Measurements from ENCODE around the gene TRIM16.
"Not testable (repeated sequence)": the region's sequence is repeated elsewhere in the genome, so short reads cannot be mapped to it uniquely, and the experiment has no call there.

The TRIM16 gene

GRCh38 chr17:15657868-15658267 is 26.2 kb downstream of the TRIM16 start:
- DNase-seq: no peak

GRCh38 chr17:15654886-15655561 is 29.1 kb downstream of the TRIM16 start:
- DNase-seq: no peak

DNA sequence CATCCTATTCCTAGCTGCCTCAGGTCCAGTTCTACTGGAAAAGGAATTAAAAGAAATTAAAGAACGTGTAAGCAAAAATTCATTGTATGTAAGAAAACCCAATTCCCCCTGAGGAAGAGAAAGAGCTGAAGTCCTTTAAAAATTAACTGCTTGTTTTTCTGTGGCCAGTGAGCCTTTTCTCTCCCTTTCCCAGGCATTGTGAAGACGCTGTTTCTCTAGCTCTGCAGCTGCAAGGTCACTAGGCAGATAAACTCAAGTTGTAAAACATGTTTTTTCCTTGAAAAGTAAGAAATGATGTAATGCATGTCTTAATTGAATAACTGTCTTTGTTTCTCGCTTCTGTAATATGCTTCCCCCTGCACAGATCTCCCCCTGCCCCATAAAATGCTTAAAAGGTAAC is 29.7 kb downstream of the TRIM16 start:
- DNase-seq: not testable (repeated sequence)

- DNase-seq: no peak
Measured at GRCh38 chr17:15652960-15653359, 31.2 kb downstream of the TRIM16 start.

DNA sequence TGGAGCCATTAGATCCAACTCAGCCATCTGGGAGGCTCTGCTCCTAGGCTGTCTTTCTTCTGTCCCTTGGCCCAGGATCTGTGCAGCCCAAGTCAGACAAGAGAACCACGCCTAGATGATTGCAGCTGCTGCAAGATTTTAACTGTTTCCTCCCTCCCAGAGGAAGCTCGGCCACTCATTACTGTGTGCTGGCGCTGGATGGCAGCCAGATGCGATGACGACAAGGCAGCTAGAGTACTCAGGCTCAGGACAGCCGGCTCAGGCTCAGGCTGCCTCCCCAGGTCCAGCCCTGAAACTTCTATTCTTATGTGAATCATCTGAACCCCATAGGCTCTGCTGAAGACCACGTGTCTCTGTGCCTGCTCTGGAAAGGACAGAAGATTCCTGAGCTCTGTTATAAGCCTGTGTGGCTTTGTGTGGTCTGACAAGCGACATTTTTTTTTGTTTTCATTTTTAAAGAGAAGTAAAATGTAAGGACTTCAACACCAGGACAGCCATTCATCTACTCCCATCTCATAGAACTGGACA is 32.5 kb downstream of the TRIM16 start:
- peak; percentile 43 for DNase-seq

DNA sequence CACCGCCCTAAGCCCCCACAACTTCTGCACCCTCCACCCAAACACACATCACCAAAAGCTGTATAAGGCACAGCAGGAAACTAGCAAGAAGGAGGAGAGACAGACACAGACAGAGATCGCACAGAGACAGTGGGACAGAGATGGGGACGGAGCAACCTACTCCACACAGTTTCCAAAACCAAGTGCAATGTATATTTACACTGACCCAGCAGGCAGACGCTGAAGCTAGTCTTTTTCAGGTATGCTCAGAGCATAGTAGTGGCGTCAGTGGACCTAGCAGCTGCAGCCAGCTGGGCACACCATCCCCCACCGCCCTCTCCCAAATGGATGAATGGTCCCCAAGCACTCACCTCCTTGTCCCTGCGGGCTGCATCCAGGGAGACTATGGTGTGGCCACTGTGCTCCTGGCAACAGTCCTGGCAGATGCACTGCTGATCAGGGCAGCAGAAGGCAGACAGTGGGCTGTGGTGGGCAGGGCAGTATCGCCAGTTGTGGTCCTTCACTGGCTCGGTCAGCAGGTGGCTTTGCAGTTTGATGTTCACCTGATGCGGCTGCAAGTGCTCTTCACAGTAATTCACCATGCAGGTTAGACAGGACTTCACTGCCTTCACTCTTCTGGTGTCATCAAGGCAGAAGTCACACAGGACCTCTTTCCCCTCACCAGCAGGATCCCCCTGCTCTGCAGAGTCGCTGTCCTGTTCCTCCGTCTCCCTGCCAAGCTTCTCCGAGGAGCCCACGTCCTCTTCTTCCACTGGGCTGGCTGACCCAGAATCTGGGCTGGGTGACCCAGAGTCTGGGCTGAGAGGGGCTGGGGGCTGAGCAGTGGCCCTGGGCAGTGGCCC is 33.1 kb downstream of the TRIM16 start:
- DNase-seq: no peak

GRCh38 chr17:15649861-15650421 is 34.2 kb downstream of the TRIM16 start:
- no peak for DNase-seq

- DNase-seq: no peak
Measured at GRCh38 chr17:15648386-15648785, 35.7 kb downstream of the TRIM16 start.

- not testable (repeated sequence) for DNase-seq
Measured at GRCh38 chr17:15645942-15646312, 38.2 kb downstream of the TRIM16 start.

DNA sequence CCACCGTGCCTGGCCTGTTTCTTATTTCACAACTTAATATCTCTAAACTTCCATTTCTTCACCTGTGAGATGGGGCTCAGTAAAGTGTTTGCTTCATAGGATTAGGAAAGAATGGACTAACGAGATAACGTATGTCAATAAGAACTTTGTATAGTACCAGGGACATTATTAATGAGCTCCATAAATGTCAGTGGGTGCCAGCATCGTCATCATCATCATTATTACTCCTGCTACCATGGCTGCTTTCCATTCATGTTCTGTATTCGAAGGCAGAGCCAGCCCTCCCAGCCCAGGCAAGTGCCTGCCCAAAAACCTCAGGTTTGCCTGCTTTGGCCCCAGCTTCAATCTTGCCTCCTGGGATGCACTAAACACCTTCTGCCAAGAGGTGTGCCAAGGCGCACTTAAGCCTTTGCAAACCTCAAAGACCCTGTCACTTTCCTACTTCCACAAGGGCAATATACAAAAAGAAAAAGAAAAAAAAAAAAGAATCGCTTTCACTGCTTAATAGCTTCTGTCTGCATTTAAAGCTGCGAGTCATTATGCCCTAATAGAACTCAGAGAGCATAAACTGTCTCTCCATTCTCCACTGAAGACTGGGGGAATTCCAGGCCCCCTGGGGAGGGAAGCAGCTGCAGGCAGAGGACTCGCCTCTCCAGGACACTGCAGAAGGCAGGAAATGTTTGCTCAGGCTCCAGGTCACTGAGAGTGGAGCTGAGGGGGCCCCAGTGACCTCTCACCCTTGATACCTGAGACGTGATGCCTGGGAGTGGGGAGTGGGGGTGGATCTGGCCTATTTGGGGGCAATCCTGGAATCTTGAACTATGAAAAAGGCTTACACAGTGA is 38.8 kb downstream of the TRIM16 start:
- DNase-seq: not testable (repeated sequence)

DNA sequence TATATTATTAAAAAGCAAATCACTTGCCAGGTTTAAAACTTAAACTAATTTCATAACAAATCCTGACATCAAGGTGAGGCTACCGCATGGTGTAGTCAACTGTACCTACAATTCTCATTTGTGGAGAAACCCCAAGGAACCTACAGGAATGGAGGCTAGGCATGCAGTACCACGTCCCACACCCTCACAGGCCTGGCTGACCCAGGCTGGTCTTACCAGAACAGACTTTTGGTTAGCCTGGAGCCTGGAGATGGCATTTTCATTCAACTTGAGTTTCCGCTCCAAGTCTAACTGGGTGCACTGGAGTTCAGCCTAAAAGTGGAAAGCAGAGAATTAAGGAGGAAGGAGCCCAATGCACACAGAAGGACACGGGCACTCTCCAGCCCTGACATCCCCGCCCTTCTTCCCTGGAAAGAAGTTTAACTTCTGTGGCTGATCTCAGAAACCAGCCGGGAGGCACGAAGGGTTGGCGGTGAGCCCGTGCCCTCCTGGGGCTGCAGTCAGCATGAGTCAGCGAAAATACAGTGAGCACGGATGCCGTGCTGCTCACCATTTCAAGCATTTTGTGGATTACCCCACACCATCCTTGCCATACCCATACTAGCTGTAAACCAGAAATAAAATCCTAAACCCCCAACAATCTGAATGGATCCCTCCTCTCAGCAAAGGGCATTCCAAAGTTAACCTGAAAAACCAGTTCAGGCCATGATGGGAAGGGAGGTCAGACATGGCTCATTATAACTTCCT is 41.4 kb downstream of the TRIM16 start:
- DNase-seq: not testable (repeated sequence)

GRCh38 chr17:15642014-15642413 is 42.1 kb downstream of the TRIM16 start:
- DNase-seq: not testable (repeated sequence)

DNA sequence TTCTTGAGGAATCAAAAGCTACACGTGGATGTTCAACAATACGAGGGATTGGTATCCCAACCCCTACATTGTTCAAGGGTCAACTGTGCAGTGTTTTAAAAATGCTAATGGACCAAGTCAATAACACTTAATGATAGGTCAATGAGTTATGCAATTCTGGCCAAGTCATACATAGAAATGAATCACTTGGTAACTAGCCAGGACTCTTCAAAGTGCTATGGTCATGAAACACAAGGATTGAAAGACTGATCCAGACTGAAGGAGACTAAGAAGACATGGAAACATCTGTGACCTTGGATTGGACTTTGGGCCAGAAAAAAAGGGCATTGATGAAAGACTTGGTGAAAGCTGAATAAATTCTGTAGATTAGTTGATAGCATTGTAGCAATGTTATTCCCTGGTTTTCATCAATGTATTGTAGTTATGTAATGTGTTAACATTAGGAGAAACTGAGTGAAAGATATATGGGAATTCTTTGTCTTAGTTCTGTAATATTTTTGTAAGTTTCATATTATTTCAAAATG is 53.1 kb downstream of the TRIM16 start:
- DNase-seq: not testable (repeated sequence)

DNA sequence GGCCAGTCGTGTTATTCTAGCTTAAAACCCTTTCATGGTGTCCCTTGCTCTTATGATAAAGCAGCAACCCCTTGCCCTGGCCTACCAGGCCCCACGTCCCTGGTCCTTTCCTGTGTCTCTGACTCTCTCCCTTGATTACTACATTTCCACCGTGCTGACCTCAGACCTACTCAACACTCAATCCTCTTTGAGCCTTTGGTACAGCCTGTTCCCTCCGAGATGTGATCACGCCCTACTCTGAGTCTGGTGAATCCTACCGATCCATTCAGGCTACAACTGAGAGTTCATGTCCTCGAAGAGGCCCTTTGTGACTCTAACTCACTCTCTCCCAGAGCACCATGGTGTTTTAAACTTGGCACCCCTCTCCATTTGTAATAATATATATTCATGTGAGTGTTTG is 54.1 kb downstream of the TRIM16 start:
- not testable (repeated sequence) for DNase-seq

DNA sequence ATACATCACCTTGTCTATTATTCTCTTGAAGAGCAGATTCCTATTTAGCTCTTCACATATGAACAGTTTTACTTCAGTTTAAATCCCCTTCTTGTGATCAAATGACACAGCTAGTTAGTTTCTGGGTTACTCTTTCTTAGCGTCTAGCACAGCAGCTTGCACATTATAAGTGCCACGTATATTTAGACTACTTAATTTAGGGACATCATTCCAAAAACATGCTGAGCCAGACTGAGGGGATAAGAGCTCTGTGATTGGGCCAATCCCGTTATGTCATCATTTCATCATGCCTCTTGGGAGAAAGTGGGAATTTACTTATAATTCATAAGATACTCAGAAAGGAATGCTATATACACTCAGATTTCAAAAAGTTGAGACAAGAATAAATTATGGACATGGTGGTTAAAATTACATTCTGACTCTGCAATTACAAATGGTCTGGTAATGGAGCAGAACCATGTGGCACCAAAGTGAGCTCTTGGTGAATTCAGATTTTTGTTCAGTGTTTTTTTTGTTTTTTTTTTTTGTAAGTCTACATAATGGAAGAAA is 60.4 kb downstream of the TRIM16 start:
- DNase-seq: not testable (repeated sequence)

- DNase-seq: not testable (repeated sequence)
Measured at GRCh38 chr17:15623255-15623654, 60.9 kb downstream of the TRIM16 start.

GRCh38 chr17:15622124-15622523 is 62.0 kb downstream of the TRIM16 start:
- DNase-seq: not testable (repeated sequence)

DNA sequence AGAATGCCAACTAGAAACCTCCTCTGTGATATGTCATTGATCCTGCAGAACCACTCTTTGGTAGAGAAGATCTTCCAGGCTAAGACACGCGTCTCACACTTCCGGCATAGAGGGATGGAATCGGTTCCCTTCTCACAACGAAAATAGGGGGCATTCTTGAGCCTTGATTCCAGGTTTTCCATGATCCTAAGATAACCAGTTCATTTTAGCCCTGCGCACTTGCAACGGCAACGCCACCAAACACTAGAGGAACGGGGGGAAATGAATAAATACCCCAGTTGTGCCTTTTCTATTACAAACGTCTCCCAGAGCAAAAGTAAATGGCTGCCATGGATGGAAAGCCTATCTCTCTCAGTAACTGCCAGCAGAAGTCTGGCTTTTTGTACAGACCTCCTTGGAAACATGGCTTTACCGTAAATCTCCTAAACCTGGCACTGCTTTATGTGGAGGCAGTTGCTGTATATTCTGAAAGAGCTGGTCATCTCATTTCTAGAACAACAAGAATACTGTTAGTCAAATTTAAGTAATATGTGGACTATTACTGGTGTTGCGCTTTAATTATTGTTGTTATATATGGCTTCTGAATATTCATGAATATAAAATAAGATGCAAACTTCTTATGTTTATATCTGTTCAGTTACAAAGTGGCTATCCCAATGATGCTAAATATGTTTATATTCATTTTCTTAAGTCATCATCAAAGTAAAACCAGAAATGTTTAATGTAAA is 64.6 kb downstream of the TRIM16 start, which contains the start of gene FBXW10B:
Gene FBXW10B (minus strand): TSS at position 374 of the 728 bp plus-strand sequence. CDS start 192 bp downstream, at position 182.
- not testable (repeated sequence) for DNase-seq

GRCh38 chr17:15616828-15617227 is 67.3 kb downstream of the TRIM16 start:
- DNase-seq: not testable (repeated sequence)

DNA sequence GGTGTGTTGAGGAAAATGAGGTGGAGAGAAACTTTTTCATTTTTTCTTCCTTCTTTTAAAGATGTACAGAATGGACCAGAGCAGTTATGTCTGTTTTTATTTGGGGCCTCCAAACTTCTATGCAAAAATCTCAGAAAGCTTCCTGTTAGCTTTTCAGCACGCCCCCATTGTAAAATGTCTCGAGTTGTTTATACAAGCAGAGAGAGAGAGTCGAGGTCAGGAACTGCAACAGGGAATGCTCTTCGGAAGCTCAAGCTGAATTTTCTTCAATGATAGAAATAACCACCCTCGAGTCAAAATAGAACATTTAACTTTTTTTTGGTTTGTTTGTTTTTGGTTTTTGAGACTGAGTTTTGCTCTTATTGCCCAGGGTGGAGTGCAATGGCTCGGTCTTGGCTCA is 68.3 kb downstream of the TRIM16 start:
- not testable (repeated sequence) for DNase-seq
